ENCODE data around the gene TSPEAR. TPM values are rescaled to one million over a fixed set of nuclear protein-coding genes. Genes with fewer than 3 reads are reported as not detected.

Gene TSPEAR
- total and polyA plus RNA-seq, 2 donors (not counting 1 experiment from before 2014, with no cell fraction given): not detected

DNA sequence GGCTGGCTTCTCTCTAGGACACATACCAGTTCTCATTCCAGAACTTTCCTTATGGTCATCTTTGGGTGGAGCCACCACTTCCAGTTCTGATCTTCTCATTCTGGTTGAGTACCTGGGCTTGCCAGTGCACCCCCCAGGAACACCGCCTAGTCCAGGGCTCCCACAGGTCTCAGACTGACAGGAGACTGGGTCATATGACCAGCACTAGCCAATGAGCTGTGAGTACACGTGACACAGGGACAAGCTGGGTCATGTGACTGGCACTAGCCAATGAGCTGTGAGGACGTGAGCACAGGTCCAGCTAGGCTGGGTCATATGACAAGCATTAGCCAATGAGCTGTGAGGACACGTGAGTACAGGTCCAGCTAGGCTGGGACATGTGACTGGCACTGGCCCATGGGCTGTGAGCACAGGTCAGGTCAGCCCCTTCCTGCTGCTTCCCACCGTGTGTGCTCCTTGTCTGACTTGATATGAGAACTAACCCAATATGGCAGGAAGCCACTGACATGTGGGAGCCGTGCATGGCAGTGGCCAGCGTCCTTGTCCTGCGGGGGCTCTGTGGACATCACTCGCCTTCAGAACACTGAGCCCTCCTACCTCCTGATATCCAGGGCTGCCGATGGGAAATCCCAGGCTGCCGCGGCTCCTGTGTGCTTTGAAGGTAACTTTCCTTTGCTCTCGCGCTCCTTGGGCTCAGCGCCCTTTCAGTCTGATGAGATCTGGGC is 194.0 kb downstream of the TSPEAR start:
- ChIA-PET POLR2A (no interaction called here), CTCF (no interaction called here)
- ATAC-seq (ENCODE audit: low read depth) (no peak), DNase-seq (no peak)
- Histone ChIP-seq H3K9me3 (ENCODE audit: control extremely low read depth in 1 of 3, control insufficient read depth in 2 of 3, insufficient read depth in 1 of 3, low read length in 2 of 3) (peaks cover 0 to 6% (median 0%) of the 10 kb centered on the region in 3 donors), H4K20me1 (ENCODE audit: control insufficient read depth, insufficient read depth, low read length, poor library complexity, severe bottlenecking) (no peaks in the 10 kb centered on the region), H3K27ac (ENCODE audit: low read length in 2 of 2) (no peak overlapping the region), H3K9ac (ENCODE audit: low read length) (no peak overlapping the region), H3K4me1 (ENCODE audit: control insufficient read depth in 2 of 2, insufficient read depth in 2 of 2, low read length in 2 of 2) (no peaks in the 10 kb centered on the region), H3K4me2 (replicated peaks; ENCODE audit: low read depth, low read length, poor library complexity, severe bottlenecking) (no peak overlapping the region), H3K27me3 (replicated peaks in 1 of 4; ENCODE audit: control extremely low read depth in 1 of 4, control insufficient read depth in 3 of 4, insufficient read depth in 4 of 4, low read length in 3 of 4) (peaks cover 0 to 5% (median 0%) of the 10 kb centered on the region in 4 experiments), H3K36me3 (replicated peaks in 1 of 2; ENCODE audit: control extremely low read depth in 1 of 2, control insufficient read depth in 1 of 2, extremely low read depth in 1 of 2, insufficient read depth in 2 of 2, low read length in 1 of 2) (no peaks in the 10 kb centered on the region), H3K4me3 (ENCODE audit: control extremely low read depth in 1 of 5, extremely low read depth in 1 of 5, insufficient read depth in 1 of 5, low read depth in 2 of 5, low read length in 4 of 5) (no peak overlapping the region), H2AFZ (ENCODE audit: insufficient read depth, low read depth, low read length, poor library complexity, severe bottlenecking) (no peak overlapping the region), H3K79me2 (ENCODE audit: control insufficient read depth, insufficient read depth, low read length) (no peaks in the 10 kb centered on the region)
- Mint-ChIP-seq H3K9me3 (ENCODE audit: insufficient read depth) (no peaks in the 10 kb centered on the region), H3K27ac (no peak overlapping the region), H3K4me3 (no peak overlapping the region), H3K27me3 (peaks cover 4% of the 10 kb centered on the region), H3K4me1 (no peaks in the 10 kb centered on the region)
- intact Hi-C loops (cut with micrococcal nuclease): no loop called here
- WGBS (ENCODE audit: insufficient coverage): 87% methylated on average over 12 of the region's 15 CpGs
- TF ChIP-seq CTCF (IDR thresholded peaks at IDR 0.05) (no peak), EZH2 (IDR thresholded peaks at IDR 0.05; ENCODE audit: borderline replicate concordance, insufficient read depth, low read depth, low read length, poor library complexity, severe bottlenecking) (no peak)

- Histone ChIP-seq H3K4me3 (ENCODE audit: control extremely low read depth in 1 of 5, extremely low read depth in 1 of 5, insufficient read depth in 1 of 5, low read depth in 2 of 5, low read length in 4 of 5) (no peak overlapping the region), H3K4me1 (ENCODE audit: control insufficient read depth in 2 of 2, insufficient read depth in 2 of 2, low read length in 2 of 2) (no peaks in the 10 kb centered on the region), H3K36me3 (replicated peaks in 1 of 2; ENCODE audit: control extremely low read depth in 1 of 2, control insufficient read depth in 1 of 2, extremely low read depth in 1 of 2, insufficient read depth in 2 of 2, low read length in 1 of 2) (no peaks in the 10 kb centered on the region), H3K4me2 (replicated peaks; ENCODE audit: low read depth, low read length, poor library complexity, severe bottlenecking) (no peak overlapping the region), H2AFZ (ENCODE audit: insufficient read depth, low read depth, low read length, poor library complexity, severe bottlenecking) (no peak overlapping the region), H4K20me1 (ENCODE audit: control insufficient read depth, insufficient read depth, low read length, poor library complexity, severe bottlenecking) (no peaks in the 10 kb centered on the region), H3K27ac (ENCODE audit: low read length in 2 of 2) (no peak overlapping the region), H3K79me2 (ENCODE audit: control insufficient read depth, insufficient read depth, low read length) (no peaks in the 10 kb centered on the region), H3K9me3 (ENCODE audit: control extremely low read depth in 1 of 3, control insufficient read depth in 2 of 3, insufficient read depth in 1 of 3, low read length in 2 of 3) (peaks cover 0 to 6% (median 0%) of the 10 kb centered on the region in 3 donors), H3K9ac (ENCODE audit: low read length) (no peak overlapping the region), H3K27me3 (replicated peaks in 1 of 4; ENCODE audit: control extremely low read depth in 1 of 4, control insufficient read depth in 3 of 4, insufficient read depth in 4 of 4, low read length in 3 of 4) (peaks cover 0 to 5% (median 0%) of the 10 kb centered on the region in 4 experiments)
- intact Hi-C loops (cut with micrococcal nuclease): no loop called here
- ATAC-seq (ENCODE audit: low read depth) (no peak), DNase-seq (no peak)
- no peak for TF ChIP-seq CTCF (IDR thresholded peaks at IDR 0.05)
- TF ChIP-seq EZH2 (IDR thresholded peaks at IDR 0.05; ENCODE audit: borderline replicate concordance, insufficient read depth, low read depth, low read length, poor library complexity, severe bottlenecking): no peak
- ChIA-PET CTCF (no interaction called here), POLR2A (no interaction called here)
- Mint-ChIP-seq H3K4me3 (no peak overlapping the region), H3K27ac (no peak overlapping the region), H3K27me3 (peaks cover 4% of the 10 kb centered on the region), H3K9me3 (ENCODE audit: insufficient read depth) (no peaks in the 10 kb centered on the region), H3K4me1 (no peaks in the 10 kb centered on the region)
- WGBS (ENCODE audit: insufficient coverage): 92% methylated on average over 9 of the region's 10 CpGs
Measured at GRCh38 chr21:44516828-44517174, 194.6 kb downstream of the TSPEAR start.

Data from B cell (primary cell).